Activated CD4-positive, alpha-beta T cell treated with anti-CD3 and anti-CD28 coated beads for 24 hours (primary cell): ENCODE measurements around the gene KLHDC8A.
"Not testable (repeated sequence)": the region's sequence is repeated elsewhere in the genome, so short reads cannot be mapped to it uniquely, and the experiment has no call there.

Source experiments
- DNase-seq, 2 donors: peaks; one replicate each; pipeline ENCODE4 v3.0.0-alpha.2; 2020; ENCODE audit warnings: low read depth in 2 of 2

KLHDC8A gene

GRCh38 chr1:205298191-205298994, 58.3 kb downstream of the KLHDC8A start:
- DNase-seq = no peak

- not testable (repeated sequence) for DNase-seq
Observed at GRCh38 chr1:205297546-205298177, 59.1 kb downstream of the KLHDC8A start.

GRCh38 chr1:205296154-205296553, 60.6 kb downstream of the KLHDC8A start:
- no peak for DNase-seq

- DNase-seq = no peak
Observed at GRCh38 chr1:205294934-205295333, 61.8 kb downstream of the KLHDC8A start.

GRCh38 chr1:205294175-205294917, 62.4 kb downstream of the KLHDC8A start:
- DNase-seq = no peak

GRCh38 chr1:205293350-205294074, 63.2 kb downstream of the KLHDC8A start:
- no peak for DNase-seq

GRCh38 chr1:205291596-205291995, 65.1 kb downstream of the KLHDC8A start:
- DNase-seq = no peak

- DNase-seq = peak; percentile 48 to 58
Observed at GRCh38 chr1:205287767-205288559, 68.8 kb downstream of the KLHDC8A start.

GRCh38 chr1:205287076-205287475, 69.6 kb downstream of the KLHDC8A start:
- no peak for DNase-seq

GRCh38 chr1:205286335-205286950, 70.3 kb downstream of the KLHDC8A start:
- DNase-seq = peak in 1 of 2 donors; percentile 63
